Uterus (tissue), 2 donors: Measurements from ENCODE around the gene RASSF8.

Experiments
- POLR2A ChIP-seq, 2 donors: fragments of 450-650 bp; IDR thresholded peaks; one replicate each; pipeline ENCODE4 v1.6.1; 2016; ENCODE audit warnings: antibody characterized with exemption in 2 of 2, mild to moderate bottlenecking in 1 of 2, moderate library complexity in 1 of 2
- TF ChIP-seq, protein P1 (sequence below), 4 experiments: fragments of 200-600 bp in 2 of 4; fragments of 450-650 bp in 2 of 4; sonication (generic) in 2 of 4; IDR thresholded peaks; one replicate each; pipeline ENCODE4 v1.5.1; 2016 to 2019; ENCODE audit warnings: antibody characterized with exemption in 4 of 4, mild to moderate bottlenecking in 2 of 4, moderate library complexity in 1 of 4

DNA sequence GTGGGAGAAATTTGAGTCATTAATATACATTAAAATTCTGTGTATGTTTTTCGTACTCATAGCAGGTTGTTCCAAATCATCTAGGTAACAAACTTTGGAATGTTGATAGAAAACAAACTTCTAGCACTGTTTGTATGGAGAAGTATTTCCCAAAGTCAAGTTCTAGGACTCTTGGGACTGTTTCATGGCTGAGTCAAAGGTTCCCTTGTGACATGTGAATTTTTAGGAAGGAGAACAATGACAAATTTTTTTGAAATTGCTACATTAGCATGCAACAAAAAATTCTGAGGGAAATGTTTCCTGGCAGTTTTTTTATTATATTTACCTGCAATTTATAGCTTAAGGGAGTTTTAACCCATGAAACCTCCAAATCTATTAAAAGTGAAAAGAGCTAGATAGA is 73.8 kb downstream of the RASSF8 start:
- TF ChIP-seq, protein P1, sequence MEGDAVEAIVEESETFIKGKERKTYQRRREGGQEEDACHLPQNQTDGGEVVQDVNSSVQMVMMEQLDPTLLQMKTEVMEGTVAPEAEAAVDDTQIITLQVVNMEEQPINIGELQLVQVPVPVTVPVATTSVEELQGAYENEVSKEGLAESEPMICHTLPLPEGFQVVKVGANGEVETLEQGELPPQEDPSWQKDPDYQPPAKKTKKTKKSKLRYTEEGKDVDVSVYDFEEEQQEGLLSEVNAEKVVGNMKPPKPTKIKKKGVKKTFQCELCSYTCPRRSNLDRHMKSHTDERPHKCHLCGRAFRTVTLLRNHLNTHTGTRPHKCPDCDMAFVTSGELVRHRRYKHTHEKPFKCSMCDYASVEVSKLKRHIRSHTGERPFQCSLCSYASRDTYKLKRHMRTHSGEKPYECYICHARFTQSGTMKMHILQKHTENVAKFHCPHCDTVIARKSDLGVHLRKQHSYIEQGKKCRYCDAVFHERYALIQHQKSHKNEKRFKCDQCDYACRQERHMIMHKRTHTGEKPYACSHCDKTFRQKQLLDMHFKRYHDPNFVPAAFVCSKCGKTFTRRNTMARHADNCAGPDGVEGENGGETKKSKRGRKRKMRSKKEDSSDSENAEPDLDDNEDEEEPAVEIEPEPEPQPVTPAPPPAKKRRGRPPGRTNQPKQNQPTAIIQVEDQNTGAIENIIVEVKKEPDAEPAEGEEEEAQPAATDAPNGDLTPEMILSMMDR (IDR thresholded peaks at IDR 0.05): no peak
- no peak for TF ChIP-seq POLR2A (IDR thresholded peaks at IDR 0.05)
